Activated CD8-positive, alpha-beta T cell treated with anti-CD3 and anti-CD28 coated beads for 36 hours (primary cell): Measurements from ENCODE around the gene CYRIA. TPM values are rescaled to one million over a fixed set of nuclear protein-coding genes. Genes with fewer than 3 reads are reported as not detected.
A peak's percentile ranks its signal among the peaks of the same experiment; 100 is the strongest.

Experiments used
- ATAC-seq: fragments of 200-7000 bp; cut with Tn5 transposase; one replicate; pipeline ENCODE4 v1.10.0; 2021; ENCODE audit warnings: mild to moderate bottlenecking, moderate library complexity
- CTCF ChIA-PET: fragments of 350-600 bp; sonication (Branson Sonifier 250); formaldehyde crosslinking; loops from one replicate; lab custom pipeline; 2021; ENCODE audit warnings: antibody characterized with exemption; lab: Charles Lee
- POLR2A ChIA-PET: fragments of 350-600 bp; sonication (Branson Sonifier 250); formaldehyde crosslinking; loops from one replicate; lab custom pipeline; 2021; ENCODE audit warnings: antibody characterized with exemption; lab: Charles Lee
- DNase-seq: peaks from one replicate; pipeline ENCODE4 v3.0.0-alpha.2; 2020
- H3K27ac Mint-ChIP-seq: one replicate; pipeline ENCODE4 v1.8.0; 2021; ENCODE audit warnings: mild to moderate bottlenecking, mixed read lengths
- H3K27me3 Mint-ChIP-seq: one replicate; pipeline ENCODE4 v1.8.0; 2021; ENCODE audit warnings: mixed read lengths
- H3K36me3 Mint-ChIP-seq: one replicate; pipeline ENCODE4 v1.8.0; 2021; ENCODE audit warnings: low read depth, mixed read lengths
- H3K4me1 Mint-ChIP-seq: one replicate; pipeline ENCODE4 v1.8.0; 2021; ENCODE audit warnings: low read depth, mixed read lengths
- H3K4me3 Mint-ChIP-seq: one replicate; pipeline ENCODE4 v1.8.0; 2021; ENCODE audit warnings: mild to moderate bottlenecking, moderate library complexity, mixed read lengths
- H3K9me3 Mint-ChIP-seq: one replicate; pipeline ENCODE4 v1.8.0; 2021; ENCODE audit warnings: mixed read lengths
- intact Hi-C: fragments of 100-400 bp; cut with micrococcal nuclease; formaldehyde crosslinking; loops from one replicate; pipeline ENCODE4 v1.10.0; 2022
- total RNA-seq, 2 experiments: library from RNA; stranded (reverse); gene quantifications; one replicate each; pipeline ENCODE4 v1.2.3, GENCODE V29; 2021
- TF ChIP-seq, protein P1 (sequence below): fragments of 200-600 bp; IDR thresholded peaks from one replicate; pipeline ENCODE4 v1.8.0; 2022; ENCODE audit warnings: antibody characterized with exemption, mild to moderate bottlenecking

Gene CYRIA
- total RNA-seq, 2 experiments from 2014 or later, result 0.70 to 0.72 TPM

DNA sequence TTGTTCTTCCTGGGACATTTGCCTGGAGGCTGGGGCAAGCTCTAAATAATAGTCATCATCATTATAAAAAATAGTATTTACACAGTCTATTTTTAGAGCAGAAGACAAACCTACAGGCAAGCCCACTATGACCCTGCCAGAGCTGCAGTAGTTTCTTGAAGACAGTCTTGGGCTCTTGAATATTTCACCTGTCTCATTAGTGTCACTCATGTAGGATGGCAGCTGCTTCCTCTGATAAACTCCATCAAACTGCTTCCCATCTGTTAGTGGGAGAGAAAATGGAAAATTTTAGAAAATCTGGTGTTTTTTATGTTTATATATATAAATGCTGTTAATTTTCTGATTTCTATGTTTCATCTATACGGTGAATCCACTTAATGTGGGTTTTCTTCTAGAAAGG, 8.5 kb upstream of the CYRIA start:
- ATAC-seq (no peak), DNase-seq (no peak)
- no peaks in the 10 kb centered on the region for H3K4me1 Mint-ChIP-seq
- H3K27ac Mint-ChIP-seq, result no peak overlapping the region
- H3K4me3 Mint-ChIP-seq, result no peak overlapping the region
- no peaks in the 10 kb centered on the region for H3K36me3 Mint-ChIP-seq
- H3K9me3 Mint-ChIP-seq, result peaks cover 2% of the 10 kb centered on the region
- peaks cover 6% of the 10 kb centered on the region for H3K27me3 Mint-ChIP-seq
- POLR2A ChIA-PET, result no interaction called here
- TF ChIP-seq, protein P1, sequence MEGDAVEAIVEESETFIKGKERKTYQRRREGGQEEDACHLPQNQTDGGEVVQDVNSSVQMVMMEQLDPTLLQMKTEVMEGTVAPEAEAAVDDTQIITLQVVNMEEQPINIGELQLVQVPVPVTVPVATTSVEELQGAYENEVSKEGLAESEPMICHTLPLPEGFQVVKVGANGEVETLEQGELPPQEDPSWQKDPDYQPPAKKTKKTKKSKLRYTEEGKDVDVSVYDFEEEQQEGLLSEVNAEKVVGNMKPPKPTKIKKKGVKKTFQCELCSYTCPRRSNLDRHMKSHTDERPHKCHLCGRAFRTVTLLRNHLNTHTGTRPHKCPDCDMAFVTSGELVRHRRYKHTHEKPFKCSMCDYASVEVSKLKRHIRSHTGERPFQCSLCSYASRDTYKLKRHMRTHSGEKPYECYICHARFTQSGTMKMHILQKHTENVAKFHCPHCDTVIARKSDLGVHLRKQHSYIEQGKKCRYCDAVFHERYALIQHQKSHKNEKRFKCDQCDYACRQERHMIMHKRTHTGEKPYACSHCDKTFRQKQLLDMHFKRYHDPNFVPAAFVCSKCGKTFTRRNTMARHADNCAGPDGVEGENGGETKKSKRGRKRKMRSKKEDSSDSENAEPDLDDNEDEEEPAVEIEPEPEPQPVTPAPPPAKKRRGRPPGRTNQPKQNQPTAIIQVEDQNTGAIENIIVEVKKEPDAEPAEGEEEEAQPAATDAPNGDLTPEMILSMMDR, result no peak
- intact Hi-C loops, result no loop called here
- CTCF ChIA-PET, result no interaction called here

DNA sequence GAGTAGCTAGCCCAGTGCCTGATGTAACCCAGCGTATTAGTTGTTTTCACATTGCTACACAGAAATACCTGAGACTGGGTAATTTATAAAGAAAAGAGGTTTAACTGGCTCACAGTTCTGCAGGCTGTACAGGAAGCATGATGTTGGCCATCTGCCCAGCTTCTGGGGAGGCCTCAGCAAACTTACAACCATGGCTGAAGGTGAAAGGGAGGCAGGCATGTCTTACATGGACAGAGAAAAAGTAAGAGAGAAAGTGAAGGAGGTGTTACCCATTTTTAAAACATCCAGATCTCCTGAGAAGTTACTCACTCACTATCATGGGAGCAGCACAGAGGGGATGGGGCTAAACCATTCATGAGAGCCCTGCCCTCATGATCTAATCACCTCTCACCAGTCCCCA, 6.1 kb upstream of the CYRIA start:
- H3K36me3 Mint-ChIP-seq, result no peaks in the 10 kb centered on the region
- ATAC-seq, result no peak
- H3K4me3 Mint-ChIP-seq, result no peak overlapping the region
- H3K27ac Mint-ChIP-seq, result no peak overlapping the region
- TF ChIP-seq, protein P1, result no peak
- H3K9me3 Mint-ChIP-seq, result no peaks in the 10 kb centered on the region
- H3K4me1 Mint-ChIP-seq, result no peaks in the 10 kb centered on the region
- POLR2A ChIA-PET, result no interaction called here
- CTCF ChIA-PET, result no interaction called here
- DNase-seq, result no peak
- H3K27me3 Mint-ChIP-seq, result peaks cover 9% of the 10 kb centered on the region
- intact Hi-C loops, result no loop called here

DNA sequence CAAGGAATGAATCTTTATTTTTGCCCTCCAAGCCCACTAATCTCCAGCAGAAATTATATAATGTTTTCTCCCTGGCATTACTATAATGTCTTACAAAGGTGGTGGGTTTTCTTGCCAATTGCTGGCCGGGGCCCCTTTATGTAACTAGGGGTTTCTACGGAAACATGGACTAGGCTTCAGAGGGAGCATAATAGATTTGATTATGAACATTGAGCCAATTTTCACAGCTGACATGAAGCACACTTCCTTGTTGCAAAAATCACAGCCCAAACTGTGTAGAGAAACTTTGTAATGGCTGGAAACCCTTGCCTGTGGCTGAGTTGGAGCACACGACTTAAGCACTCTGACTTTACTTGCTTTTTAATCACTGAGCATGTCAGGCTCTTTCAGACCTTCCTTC, 3.8 kb upstream of the CYRIA start:
- ATAC-seq, result no peak
- Mint-ChIP-seq H3K4me1 (peaks cover 10% of the 10 kb centered on the region), H3K27ac (no peak overlapping the region), H3K27me3 (peaks cover 25% of the 10 kb centered on the region), H3K9me3 (no peaks in the 10 kb centered on the region), H3K36me3 (no peaks in the 10 kb centered on the region), H3K4me3 (no peak overlapping the region)
- ChIA-PET POLR2A (no interaction called here), CTCF (no interaction called here)
- DNase-seq, result no peak
- TF ChIP-seq, protein P1, result no peak
- intact Hi-C loops, result no loop called here

DNA sequence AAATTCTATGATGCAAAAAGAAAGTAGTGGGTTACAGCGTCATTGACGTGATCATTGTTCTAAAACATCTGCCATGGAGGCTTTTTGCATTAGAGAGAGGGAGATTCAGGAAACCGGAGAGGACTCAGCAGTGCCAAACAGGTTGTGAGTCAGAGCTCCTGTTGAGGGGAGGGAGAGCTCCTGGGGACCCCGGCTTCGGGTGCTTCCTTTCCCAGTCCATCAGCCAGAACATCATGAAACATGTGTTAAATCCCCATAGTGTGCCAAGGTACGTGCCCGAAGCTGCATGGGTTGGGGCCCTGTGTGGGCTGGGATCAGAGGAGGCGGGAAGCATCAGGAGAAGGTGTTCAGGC, 791 bp upstream of the CYRIA start:
- peak; percentile 35 for ATAC-seq
- intact Hi-C loops, result no loop called here

DNA sequence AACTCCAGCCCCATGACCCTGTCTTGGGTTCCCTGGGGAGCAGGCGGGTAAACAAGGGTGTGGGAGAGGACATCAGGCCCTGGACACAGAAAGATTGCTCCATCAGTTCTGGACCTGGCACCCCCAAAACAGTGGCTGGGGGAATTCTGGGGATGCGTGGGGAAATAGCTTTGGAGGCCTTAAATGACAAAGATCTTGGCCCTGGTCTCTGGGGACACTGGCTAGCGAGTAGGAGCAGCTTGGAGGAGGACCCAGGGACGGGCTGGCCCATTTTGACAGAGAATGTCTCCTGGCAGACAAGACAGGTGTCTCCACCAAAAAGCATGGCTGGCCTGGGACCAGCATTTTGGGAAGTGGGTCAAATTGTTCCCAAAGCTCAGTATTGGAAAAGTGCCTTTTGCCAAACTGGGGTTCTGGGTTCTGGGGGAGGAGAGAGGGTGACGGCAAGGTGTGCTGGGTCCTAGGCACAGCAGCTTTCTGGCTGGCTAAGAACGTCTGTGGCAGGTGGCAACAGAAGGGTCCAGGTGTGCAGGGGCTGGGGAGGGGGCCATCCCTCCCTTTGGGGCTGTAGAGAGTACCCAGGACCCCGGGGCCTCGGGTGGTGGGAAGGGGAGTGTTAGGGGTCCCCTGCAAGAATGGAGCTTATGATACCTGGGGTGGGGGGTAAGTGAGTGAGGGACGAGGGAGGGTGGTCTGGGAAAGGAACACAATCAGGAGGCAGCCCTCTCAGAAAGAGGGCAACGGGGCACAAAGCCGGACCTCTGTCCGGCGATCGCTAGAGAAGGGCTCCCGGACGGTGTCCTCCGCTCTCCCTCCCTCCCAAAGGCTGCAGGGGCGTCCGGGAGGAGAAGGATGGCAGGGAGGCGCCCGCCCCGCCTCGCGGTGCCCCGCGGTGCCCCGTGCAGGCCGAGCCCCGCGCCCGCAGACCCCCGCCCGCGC, 556 bp downstream of the CYRIA start:
- no peaks in the 10 kb centered on the region for H3K36me3 Mint-ChIP-seq
- POLR2A ChIA-PET, result no interaction called here
- intact Hi-C loops, result no loop called here
- peak overlapping the region; percentile 64 for H3K4me3 Mint-ChIP-seq
- no peaks in the 10 kb centered on the region for H3K9me3 Mint-ChIP-seq
- peaks cover 46% of the 10 kb centered on the region for H3K27me3 Mint-ChIP-seq
- CTCF ChIA-PET, result interaction anchor here (1.0 to 1.9 kb wide), 2 partner anchors 56 to 92 kb away, joined by 3 to 5 read pairs; no protein-coding TSS in a partner anchor
- ATAC-seq (no peak), DNase-seq (no peak)
- H3K27ac Mint-ChIP-seq, result peak overlapping the region; percentile 30
- peaks cover 14% of the 10 kb centered on the region for H3K4me1 Mint-ChIP-seq
- TF ChIP-seq, protein P1, result no peak

More for the DNA sequence above, 791 bp upstream of the CYRIA start:
- ChIA-PET POLR2A (no interaction called here), CTCF (no interaction called here)
- Mint-ChIP-seq H3K9me3 (no peaks in the 10 kb centered on the region), H3K4me3 (peak overlapping the region; percentile 56), H3K27ac (no peak overlapping the region), H3K4me1 (peaks cover 14% of the 10 kb centered on the region), H3K27me3 (peaks cover 43% of the 10 kb centered on the region), H3K36me3 (no peaks in the 10 kb centered on the region)
- TF ChIP-seq, protein P1, result no peak
- no peak for DNase-seq
